ENCODE results near the gene AGPAT3. TPM values are rescaled to one million over a fixed set of nuclear protein-coding genes. Genes with fewer than 3 reads are reported as not detected.
A peak's percentile ranks its signal among the peaks of the same experiment; 100 is the strongest.

Gene AGPAT3
- total RNA-seq, 4 donors from 2014 or later = 31.7 to 35.7 (median 33.0) TPM

DNA sequence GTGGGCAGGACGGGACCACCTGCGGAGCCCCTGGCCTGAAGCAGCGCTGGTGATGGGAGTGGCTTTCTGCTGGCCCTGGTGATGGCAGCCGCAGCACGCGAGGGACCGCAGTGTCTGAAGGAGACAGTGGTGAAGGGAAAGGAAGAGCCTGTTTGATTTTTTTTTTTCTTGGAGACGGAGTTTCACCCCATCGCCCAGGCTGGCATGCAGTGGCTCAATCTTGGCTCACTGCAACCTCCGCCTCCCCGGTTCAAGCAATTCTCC is 106.9 kb downstream of the AGPAT3 start:
- 95 to 97% methylated on average over 6 to 10 of the region's 11 CpGs for WGBS, 2 donors
- H3K27me3 ChIP-seq = no peaks in the 10 kb centered on the region
- TF ChIP-seq POLR2A (IDR thresholded peaks at IDR 0.05) = no peak
- TF ChIP-seq, protein P1, sequence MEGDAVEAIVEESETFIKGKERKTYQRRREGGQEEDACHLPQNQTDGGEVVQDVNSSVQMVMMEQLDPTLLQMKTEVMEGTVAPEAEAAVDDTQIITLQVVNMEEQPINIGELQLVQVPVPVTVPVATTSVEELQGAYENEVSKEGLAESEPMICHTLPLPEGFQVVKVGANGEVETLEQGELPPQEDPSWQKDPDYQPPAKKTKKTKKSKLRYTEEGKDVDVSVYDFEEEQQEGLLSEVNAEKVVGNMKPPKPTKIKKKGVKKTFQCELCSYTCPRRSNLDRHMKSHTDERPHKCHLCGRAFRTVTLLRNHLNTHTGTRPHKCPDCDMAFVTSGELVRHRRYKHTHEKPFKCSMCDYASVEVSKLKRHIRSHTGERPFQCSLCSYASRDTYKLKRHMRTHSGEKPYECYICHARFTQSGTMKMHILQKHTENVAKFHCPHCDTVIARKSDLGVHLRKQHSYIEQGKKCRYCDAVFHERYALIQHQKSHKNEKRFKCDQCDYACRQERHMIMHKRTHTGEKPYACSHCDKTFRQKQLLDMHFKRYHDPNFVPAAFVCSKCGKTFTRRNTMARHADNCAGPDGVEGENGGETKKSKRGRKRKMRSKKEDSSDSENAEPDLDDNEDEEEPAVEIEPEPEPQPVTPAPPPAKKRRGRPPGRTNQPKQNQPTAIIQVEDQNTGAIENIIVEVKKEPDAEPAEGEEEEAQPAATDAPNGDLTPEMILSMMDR (IDR thresholded peaks at IDR 0.05) = no peak
- no peak overlapping the region for H3K4me3 ChIP-seq
- no peak overlapping the region for H3K27ac ChIP-seq
- no peak for DNase-seq
- intact Hi-C loops (cut with DNase I) = no loop called here
- H3K9me3 ChIP-seq = no peaks in the 10 kb centered on the region
- H3K36me3 ChIP-seq = peaks cover 25 to 70% (median 26%) of the 10 kb centered on the region in 3 donors
- peaks cover 4 to 9% (median 6%) of the 10 kb centered on the region in 3 donors for H3K4me1 ChIP-seq

DNA sequence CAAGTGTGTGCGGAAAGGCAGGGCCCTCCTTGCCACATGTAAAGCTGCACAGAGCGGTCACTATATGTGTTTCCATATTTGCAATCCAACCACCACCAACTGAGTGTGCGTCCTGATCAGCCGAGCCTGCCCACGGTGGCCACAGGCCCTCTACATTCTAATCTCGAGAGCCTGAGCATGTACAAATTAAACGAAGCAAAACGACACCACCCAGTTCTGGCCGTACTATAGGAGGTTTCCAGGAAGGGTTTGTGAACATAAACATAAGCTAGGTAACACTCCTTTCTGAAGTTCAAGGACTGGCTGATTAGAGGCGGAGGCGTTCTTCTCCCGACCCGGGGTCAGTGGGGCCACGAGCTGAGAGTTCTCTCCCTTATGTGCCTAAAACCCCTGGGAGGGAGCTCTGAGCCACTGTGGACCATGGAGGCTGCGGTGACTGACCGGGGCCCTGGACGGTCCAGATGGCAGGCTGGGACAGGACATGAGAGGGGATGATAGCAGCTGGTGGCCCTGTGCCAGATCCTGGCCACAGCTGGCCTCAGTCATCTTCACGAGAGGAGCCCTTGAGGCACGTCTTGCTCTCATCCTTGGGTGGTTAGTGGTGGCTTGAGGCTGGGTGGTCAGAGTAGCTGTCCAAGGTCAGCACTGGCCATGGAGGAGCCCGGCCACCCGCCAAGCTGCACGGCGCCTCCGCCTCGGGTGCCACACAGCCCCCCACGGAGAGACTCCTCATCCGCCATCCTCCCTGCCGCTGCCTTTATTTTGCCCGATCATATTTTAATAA is 108.0 kb downstream of the AGPAT3 start:
- H3K9me3 ChIP-seq = no peaks in the 10 kb centered on the region
- peaks cover 25 to 70% (median 26%) of the 10 kb centered on the region in 3 donors for H3K36me3 ChIP-seq
- 70 to 79% methylated on average over 13 to 23 of the region's 29 CpGs for WGBS, 2 donors
- DNase-seq = no peak
- H3K4me3 ChIP-seq = no peak overlapping the region
- intact Hi-C loops (cut with DNase I) = no loop called here
- peaks cover 4 to 9% (median 6%) of the 10 kb centered on the region in 3 donors for H3K4me1 ChIP-seq
- H3K27me3 ChIP-seq = no peaks in the 10 kb centered on the region
- H3K27ac ChIP-seq = peak overlapping the region in 1 of 4 donors; percentile 7
- TF ChIP-seq, protein P1 (IDR thresholded peaks at IDR 0.05) = no peak
- no peak for TF ChIP-seq POLR2A (IDR thresholded peaks at IDR 0.05)

DNA sequence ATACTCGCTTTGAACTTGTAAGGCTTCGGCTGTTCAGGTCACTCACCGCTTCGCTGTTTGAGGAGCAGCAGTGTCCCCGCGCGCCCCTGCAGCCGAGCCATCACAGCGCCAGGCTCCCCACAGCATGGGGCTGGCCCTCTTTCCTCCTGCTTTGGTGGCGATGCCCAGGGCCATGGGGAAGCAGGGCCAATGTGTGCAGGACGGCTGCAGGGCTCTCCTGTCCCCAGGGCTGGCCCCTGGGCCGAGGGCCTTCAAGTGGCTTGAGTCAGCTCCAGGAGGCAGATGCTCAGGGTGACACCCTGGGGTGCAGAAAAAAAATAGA is 108.6 kb downstream of the AGPAT3 start:
- 89 to 94% methylated on average over 10 of the region's 12 CpGs for WGBS, 2 donors
- Histone ChIP-seq H3K9me3 (no peaks in the 10 kb centered on the region), H3K27me3 (no peaks in the 10 kb centered on the region), H3K4me1 (peaks cover 4 to 9% (median 6%) of the 10 kb centered on the region in 3 donors), H3K4me3 (no peak overlapping the region), H3K27ac (no peak overlapping the region), H3K36me3 (peaks cover 24 to 70% (median 25%) of the 10 kb centered on the region in 3 donors)
- intact Hi-C loops (cut with DNase I) = no loop called here
- TF ChIP-seq, protein P1 (IDR thresholded peaks at IDR 0.05) = no peak
- no peak for TF ChIP-seq POLR2A (IDR thresholded peaks at IDR 0.05)
- DNase-seq = no peak

DNA sequence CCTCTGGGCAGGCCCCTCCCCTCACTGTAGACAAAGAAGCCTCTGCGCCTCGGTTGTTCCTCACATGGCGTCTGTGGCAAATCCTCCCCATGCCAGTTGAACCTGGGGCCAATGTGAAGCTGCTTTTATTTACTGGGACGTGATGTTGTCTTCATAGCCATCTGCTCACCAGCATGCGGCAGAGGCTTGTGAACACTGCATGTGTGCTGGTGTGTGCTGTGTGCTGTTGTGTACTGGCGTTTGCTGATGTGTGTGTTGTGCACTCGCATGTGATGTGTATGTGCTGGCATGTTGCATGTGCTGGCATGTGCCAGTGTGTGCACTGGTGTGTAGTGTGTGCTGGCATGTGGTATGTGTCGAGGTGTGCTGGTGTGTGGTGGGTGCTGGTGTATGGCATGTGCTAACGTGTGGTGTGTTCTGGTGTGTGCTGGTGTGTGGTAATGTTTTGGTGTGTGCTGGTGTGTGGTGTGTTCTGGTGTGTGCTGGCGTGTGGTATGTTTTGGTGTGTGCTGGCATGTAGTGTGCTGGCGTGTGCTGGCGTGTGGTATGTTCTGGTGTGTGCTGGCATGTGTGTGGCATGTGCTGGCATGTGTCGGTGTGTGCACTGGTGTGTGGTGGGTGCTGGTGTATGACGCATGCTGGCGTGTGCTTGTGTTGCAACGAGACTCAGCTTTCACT is 109.9 kb downstream of the AGPAT3 start:
- Histone ChIP-seq H3K36me3 (peaks cover 14 to 70% (median 17%) of the 10 kb centered on the region in 3 donors), H3K4me3 (no peak overlapping the region), H3K9me3 (no peaks in the 10 kb centered on the region), H3K27me3 (no peaks in the 10 kb centered on the region), H3K4me1 (peaks cover 4 to 9% (median 6%) of the 10 kb centered on the region in 3 donors), H3K27ac (no peak overlapping the region)
- no peak for DNase-seq
- WGBS, 2 donors = 70 to 77% methylated on average over 6 to 13 of the region's 16 CpGs
- intact Hi-C loops (cut with DNase I) = no loop called here
- TF ChIP-seq POLR2A (IDR thresholded peaks at IDR 0.05) = no peak
- TF ChIP-seq, protein P1 (IDR thresholded peaks at IDR 0.05) = no peak

DNA sequence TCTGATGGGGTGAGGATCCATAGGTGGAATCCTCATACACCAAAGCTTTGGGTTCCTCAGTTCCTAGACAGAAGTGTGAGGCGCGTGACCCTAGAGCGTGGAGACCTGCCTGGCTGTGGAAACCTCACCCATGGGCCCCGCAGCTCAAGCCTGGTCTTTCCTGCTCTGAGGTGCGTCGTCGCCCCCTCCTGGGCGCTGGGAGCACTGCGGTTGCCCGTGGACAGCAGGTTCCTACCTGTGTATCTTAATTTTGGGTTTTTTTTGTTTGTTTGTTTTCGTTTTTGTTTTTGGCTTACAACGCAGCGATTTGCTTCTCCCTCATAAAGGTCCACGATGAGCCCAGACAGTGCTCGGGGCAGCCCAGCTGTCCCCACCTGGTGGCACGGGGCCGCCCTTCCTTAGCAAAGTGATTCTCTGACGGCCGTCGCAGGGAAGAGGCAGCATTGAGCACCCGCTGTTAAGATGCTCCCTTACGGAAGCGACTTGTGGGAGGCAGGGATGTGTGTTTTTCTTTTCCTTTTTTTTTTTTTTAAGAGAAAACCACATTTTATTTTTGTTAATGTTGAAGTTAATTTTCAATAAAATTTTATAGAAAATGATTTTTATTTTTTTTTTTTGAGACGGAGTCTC is 110.6 kb downstream of the AGPAT3 start:
- no peaks in the 10 kb centered on the region for H3K9me3 ChIP-seq
- 19 to 33% methylated on average over 24 of the region's 24 CpGs for WGBS, 2 donors
- peaks cover 4 to 9% (median 6%) of the 10 kb centered on the region in 3 donors for H3K4me1 ChIP-seq
- TF ChIP-seq, protein P1 (IDR thresholded peaks at IDR 0.05) = peak; percentile 81 to 91 (median 88)
- TF ChIP-seq POLR2A (IDR thresholded peaks at IDR 0.05) = no peak
- H3K36me3 ChIP-seq = peaks cover 9 to 70% (median 17%) of the 10 kb centered on the region in 3 donors
- no peak for DNase-seq
- H3K27me3 ChIP-seq = no peaks in the 10 kb centered on the region
- H3K4me3 ChIP-seq = no peak overlapping the region
- intact Hi-C loops (cut with DNase I) = no loop called here
- H3K27ac ChIP-seq = no peak overlapping the region

All from esophagus squamous epithelium (tissue), 5 donors.